ENCODE results near the gene CLEC4A.
"Not testable (repeated sequence)": the region's sequence is repeated elsewhere in the genome, so short reads cannot be mapped to it uniquely, and the experiment has no call there.

CLEC4A gene

DNA sequence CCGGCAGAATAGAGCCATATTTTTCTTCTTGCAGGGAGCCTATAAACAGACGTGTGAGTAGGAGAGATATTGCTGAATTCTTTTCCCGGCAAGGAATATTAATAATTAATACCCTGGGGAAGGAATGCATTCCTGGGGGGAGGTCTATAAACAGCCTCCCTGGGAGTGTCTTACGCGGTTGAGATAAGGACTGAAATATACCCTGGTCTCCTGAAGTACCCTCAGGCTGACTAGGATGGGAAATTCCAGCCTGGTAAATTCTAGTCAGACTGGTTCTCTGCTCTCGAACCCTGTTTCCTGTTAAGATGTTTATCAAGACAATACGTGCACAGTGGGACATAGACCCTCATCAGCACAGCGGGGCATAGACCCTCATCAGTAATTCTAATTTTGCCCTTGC, 18.2 kb downstream of the CLEC4A start:
- not testable (repeated sequence) for H3K4me2 ChIP-seq (ENCODE audit: low read length); H3K4me3 ChIP-seq (ENCODE audit: low read length); H3K9me3 ChIP-seq (replicated peaks; ENCODE audit: low read length); H3K9ac ChIP-seq (ENCODE audit: low read depth, low read length); H3K36me3 ChIP-seq (ENCODE audit: insufficient read depth, low read length); H3K27me3 ChIP-seq (ENCODE audit: control insufficient read depth, insufficient read depth, low read length)
- peaks cover 11% of the 10 kb centered on the region for H3K4me1 ChIP-seq (ENCODE audit: control insufficient read depth, insufficient read depth, low read length)

DNA sequence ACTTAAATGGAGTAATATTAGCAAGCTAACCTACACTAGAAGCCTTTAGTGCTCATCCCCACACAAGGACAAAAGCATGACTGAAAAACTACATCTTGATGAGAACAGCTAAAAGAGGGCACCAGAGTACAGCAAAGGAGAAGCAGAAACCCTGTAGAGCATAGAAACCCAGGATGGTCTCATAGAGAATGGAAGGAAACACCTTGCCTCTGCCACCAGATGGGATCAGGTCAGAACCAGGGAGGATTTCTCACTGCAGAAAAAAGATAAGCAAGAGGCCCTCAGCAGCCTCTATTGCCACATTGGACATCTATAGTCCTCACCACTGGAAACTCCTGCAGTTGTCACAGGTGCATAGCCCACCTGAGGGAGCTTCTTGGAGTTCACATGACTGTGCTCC, 19.8 kb downstream of the CLEC4A start:
- no peaks in the 10 kb centered on the region for H3K36me3 ChIP-seq (ENCODE audit: insufficient read depth, low read length)
- no peaks in the 10 kb centered on the region for H3K27me3 ChIP-seq (ENCODE audit: control insufficient read depth, insufficient read depth, low read length)
- H3K4me2 ChIP-seq (ENCODE audit: low read length) = no peak overlapping the region
- H3K4me3 ChIP-seq (ENCODE audit: low read length) = no peak overlapping the region
- H3K9me3 ChIP-seq (replicated peaks; ENCODE audit: low read length) = no peaks in the 10 kb centered on the region
- no peak overlapping the region for H3K9ac ChIP-seq (ENCODE audit: low read depth, low read length)
- H3K4me1 ChIP-seq (ENCODE audit: control insufficient read depth, insufficient read depth, low read length) = peaks cover 12% of the 10 kb centered on the region

DNA sequence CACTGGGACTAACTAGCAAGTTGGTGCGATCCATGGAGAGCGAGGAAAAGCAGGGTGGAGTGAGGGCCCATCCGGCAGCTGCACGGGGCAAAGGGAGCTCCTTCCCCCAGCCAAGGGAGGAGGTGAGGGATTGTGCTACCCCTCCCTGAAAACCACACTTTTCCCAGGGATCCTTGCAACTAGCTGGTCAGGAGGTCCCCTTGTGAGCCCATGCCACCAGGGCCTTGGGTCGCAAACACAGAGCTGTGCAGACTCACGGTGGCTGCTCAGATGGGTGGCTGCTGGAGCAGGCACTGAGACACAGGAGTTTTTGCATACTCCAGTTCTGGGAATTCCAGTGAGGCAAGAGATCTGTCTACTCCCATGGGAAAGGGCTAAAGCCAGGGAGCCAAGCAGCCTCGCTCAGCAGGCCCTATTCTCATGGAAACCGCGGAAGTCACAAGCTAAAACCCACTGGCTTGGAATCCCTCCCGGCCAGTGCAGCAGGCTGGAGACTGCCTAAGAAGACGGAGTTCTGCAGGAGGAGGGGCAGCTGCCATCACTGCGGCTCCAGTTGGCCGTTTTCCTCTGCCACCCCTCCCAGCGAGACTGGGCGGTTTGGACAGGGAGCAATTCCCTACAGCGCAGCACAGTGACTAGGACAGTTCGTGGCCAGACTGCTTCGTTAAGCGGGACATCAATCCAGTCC, 22.5 kb downstream of the CLEC4A start:
- Histone ChIP-seq H3K9me3 (replicated peaks; ENCODE audit: low read length) (no peaks in the 10 kb centered on the region), H3K4me1 (ENCODE audit: control insufficient read depth, insufficient read depth, low read length) (peaks cover 12% of the 10 kb centered on the region), H3K36me3 (ENCODE audit: insufficient read depth, low read length) (no peaks in the 10 kb centered on the region), H3K4me3 (ENCODE audit: low read length) (peak overlapping the region; percentile 44), H3K27me3 (ENCODE audit: control insufficient read depth, insufficient read depth, low read length) (no peaks in the 10 kb centered on the region), H3K4me2 (ENCODE audit: low read length) (peak overlapping the region; percentile 71), H3K9ac (ENCODE audit: low read depth, low read length) (peak overlapping the region; percentile 10)

DNA sequence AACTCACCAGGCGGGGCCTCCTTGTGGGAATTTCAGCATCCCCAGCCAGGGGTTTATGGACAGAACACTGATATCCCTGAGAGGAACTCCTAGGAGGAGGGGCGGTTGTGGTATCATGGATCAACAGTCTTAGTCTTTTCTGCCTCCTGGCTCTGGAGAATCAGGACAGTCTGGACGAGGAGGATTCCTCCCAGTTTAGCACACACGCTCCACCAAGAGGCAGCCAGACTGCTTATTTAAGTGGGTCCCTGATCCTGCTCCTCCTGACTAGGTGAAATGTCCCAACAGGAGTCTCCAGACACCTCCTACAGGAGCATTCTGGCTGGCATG, 23.0 kb downstream of the CLEC4A start:
- H3K4me3 ChIP-seq (ENCODE audit: low read length) = peak overlapping the region; percentile 44
- H3K9ac ChIP-seq (ENCODE audit: low read depth, low read length) = peak overlapping the region; percentile 10
- H3K4me1 ChIP-seq (ENCODE audit: control insufficient read depth, insufficient read depth, low read length) = peaks cover 12% of the 10 kb centered on the region
- H3K27me3 ChIP-seq (ENCODE audit: control insufficient read depth, insufficient read depth, low read length) = no peaks in the 10 kb centered on the region
- H3K4me2 ChIP-seq (ENCODE audit: low read length) = peak overlapping the region; percentile 71
- H3K36me3 ChIP-seq (ENCODE audit: insufficient read depth, low read length) = no peaks in the 10 kb centered on the region
- H3K9me3 ChIP-seq (replicated peaks; ENCODE audit: low read length) = no peaks in the 10 kb centered on the region

DNA sequence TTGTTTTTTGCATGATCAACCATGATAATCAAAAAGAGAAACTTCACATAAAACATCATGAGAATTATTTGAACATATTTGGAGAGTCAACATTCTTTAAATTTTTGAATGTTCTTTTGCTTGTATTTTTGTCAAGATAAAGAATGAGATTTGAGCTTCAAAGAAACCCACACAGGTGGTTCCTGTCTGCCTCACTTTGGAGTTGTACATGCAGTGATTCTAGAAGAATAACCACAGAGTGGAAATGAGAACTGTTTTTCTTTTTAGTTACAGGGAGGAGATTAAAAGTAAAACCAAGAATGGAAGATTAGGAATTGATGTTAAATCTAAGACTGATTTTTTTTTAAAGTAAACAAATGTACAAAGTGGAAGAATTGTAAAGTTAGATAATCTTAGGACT, 31.1 kb downstream of the CLEC4A start:
- no peak overlapping the region for H3K4me2 ChIP-seq (ENCODE audit: low read length)
- no peak overlapping the region for H3K9ac ChIP-seq (ENCODE audit: low read depth, low read length)
- no peaks in the 10 kb centered on the region for H3K9me3 ChIP-seq (replicated peaks; ENCODE audit: low read length)
- H3K4me1 ChIP-seq (ENCODE audit: control insufficient read depth, insufficient read depth, low read length) = peaks cover 22% of the 10 kb centered on the region
- no peaks in the 10 kb centered on the region for H3K36me3 ChIP-seq (ENCODE audit: insufficient read depth, low read length)
- H3K27me3 ChIP-seq (ENCODE audit: control insufficient read depth, insufficient read depth, low read length) = no peaks in the 10 kb centered on the region
- H3K4me3 ChIP-seq (ENCODE audit: low read length) = no peak overlapping the region

DNA sequence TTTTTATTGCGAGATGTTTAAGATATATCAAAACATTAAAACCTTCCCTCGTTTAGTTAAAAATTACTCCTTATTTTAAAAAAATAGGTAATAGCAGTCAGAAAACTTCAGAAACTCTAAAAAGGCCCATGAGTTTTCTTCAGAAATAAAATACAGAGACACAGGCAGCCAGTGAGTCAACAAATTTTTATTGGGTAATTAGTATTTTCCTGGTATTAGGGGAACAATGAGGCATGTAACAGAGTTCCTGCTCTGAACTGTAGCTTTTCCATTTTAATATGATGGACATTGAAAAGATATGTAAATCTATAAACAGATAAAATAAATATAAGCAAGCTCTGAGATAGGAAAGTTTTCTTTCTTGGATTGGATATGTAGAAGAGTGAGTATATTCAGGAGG, 33.0 kb downstream of the CLEC4A start:
- H3K9ac ChIP-seq (ENCODE audit: low read depth, low read length) = peak overlapping the region; percentile 67

DNA sequence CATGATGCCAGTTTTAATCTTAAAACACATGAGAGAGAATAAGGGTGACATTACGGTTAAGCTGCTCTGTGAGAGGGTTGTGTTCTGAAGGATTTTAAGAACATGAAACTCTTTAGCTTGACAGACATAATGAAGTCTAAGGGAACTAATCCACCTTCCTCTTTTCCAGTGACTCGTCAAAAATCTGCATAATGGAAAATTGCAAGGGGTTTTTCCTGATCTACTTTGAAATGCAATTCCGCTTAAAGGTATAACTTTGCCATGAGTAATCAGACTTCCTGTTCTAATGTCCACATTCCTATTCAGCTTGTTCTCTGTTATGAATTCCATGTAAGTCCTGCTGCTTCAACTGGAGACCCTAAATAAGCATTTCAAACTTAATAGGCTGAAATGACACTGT, 33.4 kb downstream of the CLEC4A start, which contains the start of gene ZNF705A:
ZNF705A (plus strand) TSS at position 171 of the 400 bp plus-strand sequence. CDS start 15,611 bp downstream, outside the sequence.
- Histone ChIP-seq H3K4me1 (ENCODE audit: control insufficient read depth, insufficient read depth, low read length) (peaks cover 22% of the 10 kb centered on the region), H3K36me3 (ENCODE audit: insufficient read depth, low read length) (no peaks in the 10 kb centered on the region), H3K4me2 (ENCODE audit: low read length) (peak within 1 kb of the TSS; percentile 66), H3K4me3 (ENCODE audit: low read length) (peak within 1 kb of the TSS; percentile 16), H3K9ac (ENCODE audit: low read depth, low read length) (peak within 1 kb of the TSS; percentile 67), H3K9me3 (replicated peaks; ENCODE audit: low read length) (no peaks in the 10 kb centered on the region), H3K27me3 (ENCODE audit: control insufficient read depth, insufficient read depth, low read length) (no peaks in the 10 kb centered on the region)

More for the DNA sequence above, 33.0 kb downstream of the CLEC4A start:
- Histone ChIP-seq H3K27me3 (ENCODE audit: control insufficient read depth, insufficient read depth, low read length) (no peaks in the 10 kb centered on the region), H3K4me2 (ENCODE audit: low read length) (peak overlapping the region; percentile 66), H3K4me1 (ENCODE audit: control insufficient read depth, insufficient read depth, low read length) (peaks cover 22% of the 10 kb centered on the region), H3K9me3 (replicated peaks; ENCODE audit: low read length) (no peaks in the 10 kb centered on the region), H3K4me3 (ENCODE audit: low read length) (no peak overlapping the region), H3K36me3 (ENCODE audit: insufficient read depth, low read length) (no peaks in the 10 kb centered on the region)

DNA sequence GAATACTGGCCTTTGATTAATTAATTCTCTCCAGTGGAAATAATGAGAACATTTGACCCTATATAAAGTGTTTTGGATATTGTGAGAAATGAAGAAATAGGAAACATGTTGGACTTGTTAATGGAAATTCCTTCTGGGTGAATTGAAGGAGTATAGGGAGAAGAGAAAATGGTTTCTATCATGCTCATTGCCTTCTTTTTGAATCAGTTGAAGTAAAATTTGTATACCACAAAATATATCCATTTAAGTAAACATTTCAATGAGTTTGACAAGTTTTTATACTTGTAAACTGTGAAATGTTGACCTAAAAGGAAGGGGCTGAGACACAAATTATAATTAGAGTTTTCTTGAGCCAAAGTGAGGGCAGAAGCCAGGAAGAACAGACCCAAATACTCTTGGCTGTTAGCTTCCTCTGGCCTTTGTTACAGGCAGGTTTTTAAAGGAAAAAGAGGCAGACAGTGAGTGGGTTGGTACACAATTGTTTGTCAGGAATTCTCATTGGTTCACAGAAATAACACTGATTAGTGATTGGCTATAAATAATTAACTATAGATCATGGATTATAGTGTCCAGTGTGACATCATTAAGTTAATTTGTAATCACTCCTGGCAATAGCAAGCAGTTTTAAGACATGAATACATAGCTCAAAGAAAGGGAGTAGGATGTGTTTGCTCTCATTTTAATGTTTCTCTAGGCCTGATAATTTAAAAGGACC, 34.2 kb downstream of the CLEC4A start:
- Histone ChIP-seq H3K4me2 (ENCODE audit: low read length) (peak overlapping the region; percentile 66), H3K27me3 (ENCODE audit: control insufficient read depth, insufficient read depth, low read length) (no peaks in the 10 kb centered on the region), H3K9me3 (replicated peaks; ENCODE audit: low read length) (no peaks in the 10 kb centered on the region), H3K36me3 (ENCODE audit: insufficient read depth, low read length) (no peaks in the 10 kb centered on the region), H3K4me1 (ENCODE audit: control insufficient read depth, insufficient read depth, low read length) (peaks cover 22% of the 10 kb centered on the region), H3K4me3 (ENCODE audit: low read length) (peak overlapping the region; percentile 16), H3K9ac (ENCODE audit: low read depth, low read length) (peak overlapping the region; percentile 55)

DNA sequence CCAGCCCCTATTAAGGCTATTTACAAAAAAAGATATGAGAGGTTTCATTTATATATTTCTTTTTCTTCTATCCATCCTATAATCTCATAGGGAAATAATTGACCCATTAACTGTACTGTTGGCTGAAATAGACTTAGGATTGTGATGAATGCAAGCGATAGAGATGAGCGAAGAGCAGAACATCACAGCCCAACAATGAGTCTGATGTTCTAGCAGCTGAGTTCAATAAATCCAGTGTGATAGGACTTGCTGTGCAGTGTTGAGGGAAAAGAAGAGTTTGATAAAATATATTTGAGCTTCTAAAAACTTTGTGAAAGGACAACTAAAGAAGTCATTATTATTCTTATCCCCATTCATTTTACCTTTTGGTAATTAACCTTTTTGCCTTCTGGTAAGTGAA, 49.5 kb downstream of the CLEC4A start:
- H3K36me3 ChIP-seq (ENCODE audit: insufficient read depth, low read length); H3K9ac ChIP-seq (ENCODE audit: low read depth, low read length); H3K4me2 ChIP-seq (ENCODE audit: low read length); H3K9me3 ChIP-seq (replicated peaks; ENCODE audit: low read length); H3K4me1 ChIP-seq (ENCODE audit: control insufficient read depth, insufficient read depth, low read length); H3K27me3 ChIP-seq (ENCODE audit: control insufficient read depth, insufficient read depth, low read length); H3K4me3 ChIP-seq (ENCODE audit: low read length): not testable (repeated sequence)

DNA sequence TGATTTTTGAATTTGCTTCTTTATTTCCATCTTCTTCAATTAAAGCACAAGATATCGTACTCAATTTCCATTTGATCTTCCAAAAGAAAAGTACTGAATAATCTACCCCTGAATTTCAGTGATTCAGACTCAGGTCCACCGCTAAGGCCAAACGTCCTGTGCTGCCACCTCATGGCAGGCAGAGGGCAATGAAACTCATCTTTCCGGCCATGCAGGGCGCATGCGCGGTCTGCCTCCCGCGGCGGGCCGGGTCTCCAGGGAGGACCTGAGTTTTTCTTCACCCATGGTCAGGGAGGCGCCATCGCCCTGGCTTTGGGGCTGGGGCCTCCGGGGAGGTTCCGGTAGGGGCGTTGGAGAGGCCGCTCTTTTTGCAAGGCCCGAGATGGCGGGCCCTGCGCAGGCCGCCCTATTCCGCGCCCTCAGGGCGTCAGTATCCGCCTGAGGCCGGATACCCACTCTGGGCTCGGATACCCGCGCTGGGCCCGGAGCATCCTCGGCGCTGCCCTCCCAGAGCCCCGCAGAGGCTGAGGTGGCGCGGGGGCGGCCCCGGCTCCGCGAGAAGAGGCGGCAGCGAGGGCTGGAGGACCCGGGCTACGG, 56.7 kb downstream of the CLEC4A start:
- peak overlapping the region; percentile 91 for H3K9ac ChIP-seq (ENCODE audit: low read depth, low read length)
- H3K4me2 ChIP-seq (ENCODE audit: low read length) = peak overlapping the region; percentile 75
- not testable (repeated sequence) for H3K4me1 ChIP-seq (ENCODE audit: control insufficient read depth, insufficient read depth, low read length); H3K9me3 ChIP-seq (replicated peaks; ENCODE audit: low read length); H3K27me3 ChIP-seq (ENCODE audit: control insufficient read depth, insufficient read depth, low read length); H3K36me3 ChIP-seq (ENCODE audit: insufficient read depth, low read length)
- peak overlapping the region; percentile 77 for H3K4me3 ChIP-seq (ENCODE audit: low read length)

DNA sequence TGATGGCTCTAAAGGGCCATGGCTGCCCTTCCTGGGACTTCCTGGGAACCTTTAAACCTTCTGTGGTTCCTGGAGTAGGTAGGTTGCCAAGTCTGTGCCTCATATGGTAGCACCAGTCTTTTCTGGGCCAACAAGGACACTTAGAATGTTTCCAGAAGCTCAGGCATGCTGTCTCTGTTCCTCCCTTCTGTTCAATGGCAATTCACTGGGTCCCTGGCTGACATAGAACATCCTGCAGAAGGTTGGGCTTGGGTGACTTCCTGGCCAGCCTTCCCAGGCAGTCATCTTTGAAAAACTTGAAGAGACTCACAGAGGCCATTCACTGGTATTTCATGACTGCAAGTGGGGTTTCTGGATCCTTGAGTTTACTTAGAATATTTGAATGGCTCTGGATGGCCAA, 57.9 kb downstream of the CLEC4A start:
- H3K9ac ChIP-seq (ENCODE audit: low read depth, low read length); H3K27me3 ChIP-seq (ENCODE audit: control insufficient read depth, insufficient read depth, low read length); H3K4me3 ChIP-seq (ENCODE audit: low read length); H3K4me1 ChIP-seq (ENCODE audit: control insufficient read depth, insufficient read depth, low read length); H3K9me3 ChIP-seq (replicated peaks; ENCODE audit: low read length); H3K36me3 ChIP-seq (ENCODE audit: insufficient read depth, low read length): not testable (repeated sequence)
- H3K4me2 ChIP-seq (ENCODE audit: low read length) = peak overlapping the region; percentile 75

DNA sequence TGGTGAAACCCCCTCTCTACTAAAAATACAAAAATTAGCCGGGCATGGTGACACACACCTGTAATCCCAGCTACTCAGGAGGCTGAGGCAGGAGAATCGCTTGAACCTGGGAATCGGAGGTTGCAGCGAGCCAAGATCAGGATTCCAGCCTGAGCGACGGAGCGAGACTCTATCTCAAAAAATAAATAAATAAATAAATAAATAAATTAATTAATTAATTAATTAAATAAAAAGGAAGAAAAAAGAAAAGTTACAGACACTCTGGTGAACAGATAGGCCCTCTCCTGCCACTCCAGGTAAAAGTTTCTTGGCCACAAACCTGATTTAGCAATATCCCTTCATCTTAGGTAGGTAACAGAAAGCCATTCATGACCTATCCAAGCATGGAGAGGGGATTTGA, 59.5 kb downstream of the CLEC4A start:
- H3K4me3 ChIP-seq (ENCODE audit: low read length); H3K4me2 ChIP-seq (ENCODE audit: low read length); H3K36me3 ChIP-seq (ENCODE audit: insufficient read depth, low read length); H3K27me3 ChIP-seq (ENCODE audit: control insufficient read depth, insufficient read depth, low read length); H3K9me3 ChIP-seq (replicated peaks; ENCODE audit: low read length); H3K9ac ChIP-seq (ENCODE audit: low read depth, low read length); H3K4me1 ChIP-seq (ENCODE audit: control insufficient read depth, insufficient read depth, low read length): not testable (repeated sequence)
